Measurements from ENCODE around the gene TADA2B.
"Not testable (repeated sequence)": the region's sequence is repeated elsewhere in the genome, so short reads cannot be mapped to it uniquely, and the experiment has no call there.

Gene TADA2B

DNA sequence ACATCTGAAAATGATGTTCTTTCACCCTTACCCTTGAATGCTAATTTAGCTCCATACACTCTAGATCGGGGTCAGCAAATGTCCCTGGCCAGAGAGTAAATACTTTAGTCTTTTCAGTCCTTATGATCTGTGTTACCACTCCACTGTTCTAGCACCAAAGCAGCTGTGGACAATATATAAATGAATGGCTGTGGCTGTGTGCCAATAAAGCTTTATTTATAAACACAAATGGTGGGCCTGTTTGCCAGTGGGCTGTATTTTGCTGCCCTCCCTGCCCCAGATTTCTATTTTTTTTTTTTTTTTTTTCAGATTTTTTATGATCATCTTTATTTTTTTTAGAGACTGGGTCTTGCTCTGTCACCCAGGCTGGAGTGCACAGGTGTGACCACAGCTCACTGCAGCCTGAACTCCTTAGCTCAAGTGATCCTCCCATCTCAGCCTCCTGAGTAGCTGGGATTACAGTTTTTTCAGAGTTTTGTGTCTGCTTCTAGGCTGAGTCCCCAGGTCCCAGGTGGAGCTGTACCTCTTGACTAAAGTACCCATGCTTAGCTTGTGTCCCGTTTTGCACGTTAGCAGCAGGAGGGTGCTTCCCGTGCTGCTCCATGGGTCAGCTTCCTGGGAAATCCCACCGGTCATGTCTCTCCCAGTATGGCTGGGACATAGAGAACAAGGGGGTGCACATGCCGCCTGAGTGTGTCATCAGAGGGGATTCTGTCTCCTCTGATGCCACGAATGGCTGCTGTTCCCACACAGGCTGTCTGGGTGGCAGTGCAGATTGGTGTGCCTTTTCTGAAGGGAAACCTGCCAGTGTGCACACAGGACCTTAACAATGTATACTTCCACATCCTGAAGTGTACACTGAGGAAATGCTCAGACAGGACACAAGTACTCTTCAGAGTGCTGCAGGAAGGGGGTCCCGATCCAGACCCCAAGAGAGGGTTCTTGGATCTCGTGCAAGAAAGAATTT lies 40.7 kb downstream of the TADA2B start:
- DNase-seq: no peak

DNA sequence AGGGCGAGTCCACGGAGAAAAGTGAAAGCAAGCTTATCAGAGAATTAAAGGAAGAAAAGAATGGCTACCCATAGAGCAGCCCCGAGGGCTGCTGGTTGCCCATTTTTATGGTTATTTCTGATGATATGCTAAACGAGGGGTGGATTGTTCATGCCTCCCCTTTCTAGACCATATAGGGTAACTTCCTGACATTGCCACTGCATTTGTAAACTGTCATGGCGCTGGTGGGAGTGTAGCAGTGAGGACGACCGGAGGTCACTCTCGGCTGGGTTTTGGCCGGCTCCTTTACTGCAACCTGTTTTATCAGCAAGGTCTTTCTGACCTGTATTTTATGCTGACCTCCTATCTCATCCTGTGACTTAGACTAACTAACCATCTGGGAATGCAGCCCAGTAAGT lies 41.4 kb downstream of the TADA2B start:
- not testable (repeated sequence) for DNase-seq

DNA sequence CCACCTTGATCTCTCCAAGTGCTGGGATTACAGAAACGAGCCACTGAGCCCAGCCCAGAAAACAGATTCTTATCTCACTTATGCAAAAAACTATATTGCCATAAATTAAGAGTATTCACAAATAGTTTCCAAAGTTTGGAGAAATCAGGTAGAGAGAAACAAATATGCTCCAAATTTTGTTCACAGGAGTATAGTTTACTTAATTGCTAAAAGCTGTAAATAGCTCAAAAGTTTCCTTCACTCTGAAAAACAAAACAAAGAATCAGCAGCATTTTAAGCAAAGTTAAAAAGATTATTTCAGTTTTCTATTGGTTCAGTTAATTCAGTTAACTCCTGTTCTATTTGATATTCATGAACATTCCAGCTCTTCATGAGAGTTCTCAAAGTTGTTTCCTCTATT lies 43.2 kb downstream of the TADA2B start:
- DNase-seq: no peak

DNA sequence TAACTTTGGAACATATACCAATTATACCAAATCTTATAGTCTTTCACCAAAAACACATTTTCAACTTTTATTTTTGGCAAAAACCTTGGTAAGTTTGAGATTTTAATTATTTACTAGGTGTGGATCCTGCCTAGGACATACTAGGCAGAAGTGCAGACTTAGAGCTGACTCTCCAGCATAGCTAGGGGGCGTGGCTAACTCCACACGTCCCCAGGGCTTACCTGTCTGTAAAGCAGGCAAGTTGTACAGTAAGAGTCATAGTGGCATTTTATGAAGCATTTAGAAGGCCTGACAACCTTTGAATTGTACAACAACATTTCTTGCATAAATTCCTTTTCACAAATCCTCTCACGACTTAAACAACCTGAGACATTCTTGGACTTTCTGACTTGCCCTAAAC lies 43.9 kb downstream of the TADA2B start:
- no peak for DNase-seq

DNA sequence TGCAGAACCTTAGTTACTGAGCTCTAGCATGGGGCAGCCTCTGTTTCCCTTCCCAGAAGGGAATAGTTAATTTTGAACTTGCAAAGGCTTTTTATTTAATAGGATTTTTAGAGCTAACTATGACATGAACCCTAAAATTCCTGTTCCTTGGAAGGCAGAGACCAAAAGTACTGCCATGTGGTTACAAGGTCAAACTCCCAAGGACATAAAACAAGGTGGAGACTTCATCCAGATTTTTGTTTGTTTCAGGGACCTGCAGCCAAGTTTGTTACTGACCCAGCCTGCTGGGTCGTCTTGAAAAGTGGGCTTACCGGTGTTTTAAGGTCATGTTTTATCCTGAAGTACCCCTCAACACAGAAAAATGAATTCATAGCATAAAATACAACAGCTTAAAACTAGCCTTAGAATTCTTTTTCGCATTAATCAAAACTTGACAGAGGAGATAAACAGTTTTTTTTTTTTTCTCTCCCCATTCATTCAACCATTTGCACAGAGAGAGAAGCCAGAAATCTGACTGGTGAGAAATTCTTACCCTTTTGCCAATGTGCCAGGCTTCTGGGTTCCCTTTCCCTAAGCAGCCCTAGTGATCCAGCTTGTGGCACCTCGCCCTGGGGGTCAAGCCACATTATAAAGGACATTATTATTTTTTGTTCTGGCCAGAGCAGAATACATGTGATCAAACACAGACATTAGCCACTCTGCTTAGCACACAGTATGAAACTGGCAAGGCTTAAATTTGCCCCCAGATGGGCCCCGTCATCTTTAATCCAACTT lies 46.2 kb downstream of the TADA2B start:
- no peak for DNase-seq

DNA sequence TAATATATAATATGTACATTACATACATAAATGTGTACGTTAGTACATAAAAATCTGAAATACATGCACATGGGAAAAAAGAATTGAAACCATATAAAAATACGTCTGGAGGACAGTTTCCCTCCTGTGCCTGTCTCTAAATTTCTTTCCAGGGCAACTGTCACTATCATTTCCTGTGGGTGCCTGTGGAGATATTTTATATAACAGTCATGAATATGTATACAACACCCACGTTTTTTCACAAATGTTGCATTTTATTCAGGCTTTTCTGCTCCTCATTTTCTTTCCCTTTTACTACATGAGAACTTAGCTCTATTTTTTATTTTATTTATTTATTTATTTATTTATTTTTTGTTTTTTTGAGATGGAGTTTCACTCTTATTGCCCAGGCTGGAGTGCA lies 48.9 kb downstream of the TADA2B start:
- no peak for DNase-seq

DNA sequence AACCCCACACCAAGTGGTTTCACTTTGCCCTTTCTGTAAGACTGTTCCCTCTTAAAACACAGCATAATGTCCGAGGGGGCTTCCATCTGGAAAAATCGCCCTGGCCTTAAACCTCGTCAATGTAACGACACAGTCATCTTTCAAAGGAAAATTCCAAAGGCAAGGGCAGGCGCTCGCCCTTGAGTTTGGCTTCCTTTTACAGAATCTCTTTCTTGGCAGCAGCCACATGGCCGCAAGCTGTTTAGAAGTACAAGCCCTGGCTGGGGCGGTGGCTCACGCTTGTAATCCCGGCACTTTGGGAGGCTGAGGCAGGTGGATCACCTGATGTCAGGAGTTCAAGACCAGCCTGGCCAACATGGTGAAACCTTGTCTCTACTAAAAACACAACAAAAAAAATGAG lies 51.7 kb downstream of the TADA2B start:
- DNase-seq: no peak

DNA sequence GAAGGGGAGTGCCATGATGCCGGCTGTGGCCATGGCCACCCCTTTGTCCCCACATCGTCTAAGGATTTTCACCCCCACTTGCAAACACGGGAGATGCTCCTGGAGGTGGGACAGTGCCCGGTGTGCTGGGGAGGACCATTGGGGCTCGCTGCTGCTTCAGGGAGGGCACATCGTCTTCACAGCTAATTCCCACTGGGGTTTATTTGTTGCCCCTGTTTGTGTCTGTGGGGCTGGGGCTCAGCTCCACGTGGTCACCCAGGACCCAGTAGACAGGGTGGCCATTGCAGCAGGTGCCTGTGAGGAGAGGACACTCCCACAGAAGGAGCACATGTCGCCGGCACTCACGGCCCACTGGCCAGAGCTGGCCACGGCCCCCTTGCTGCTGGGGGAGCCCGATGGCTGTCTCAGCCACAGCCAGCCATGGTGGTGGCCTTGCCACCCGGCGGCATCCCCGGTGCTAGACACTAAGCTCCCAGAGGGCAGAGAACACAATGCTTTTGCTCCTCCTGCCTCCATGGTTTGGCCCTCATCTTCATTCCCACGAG lies 52.5 kb downstream of the TADA2B start:
- no peak for DNase-seq

DNA sequence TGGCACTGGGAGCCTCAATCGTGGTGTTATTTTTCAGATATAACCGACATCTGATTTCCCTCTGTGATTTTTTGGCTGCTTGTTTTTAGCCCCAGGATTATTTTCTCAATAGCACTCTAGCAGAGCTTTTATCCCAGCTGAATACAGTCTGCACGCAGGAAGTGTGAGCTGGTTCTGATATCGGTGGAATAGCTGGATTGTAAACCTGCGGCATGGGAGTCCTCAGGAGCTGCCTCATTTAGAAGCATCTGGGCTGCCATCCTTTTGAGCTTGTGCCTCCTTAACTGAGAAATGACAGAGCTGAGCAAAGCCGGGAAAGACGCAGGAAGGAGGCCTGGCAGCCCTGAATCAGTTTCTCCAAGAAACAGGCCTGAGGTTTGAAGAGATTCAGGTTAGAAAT lies 53.1 kb downstream of the TADA2B start:
- DNase-seq: no peak

DNA sequence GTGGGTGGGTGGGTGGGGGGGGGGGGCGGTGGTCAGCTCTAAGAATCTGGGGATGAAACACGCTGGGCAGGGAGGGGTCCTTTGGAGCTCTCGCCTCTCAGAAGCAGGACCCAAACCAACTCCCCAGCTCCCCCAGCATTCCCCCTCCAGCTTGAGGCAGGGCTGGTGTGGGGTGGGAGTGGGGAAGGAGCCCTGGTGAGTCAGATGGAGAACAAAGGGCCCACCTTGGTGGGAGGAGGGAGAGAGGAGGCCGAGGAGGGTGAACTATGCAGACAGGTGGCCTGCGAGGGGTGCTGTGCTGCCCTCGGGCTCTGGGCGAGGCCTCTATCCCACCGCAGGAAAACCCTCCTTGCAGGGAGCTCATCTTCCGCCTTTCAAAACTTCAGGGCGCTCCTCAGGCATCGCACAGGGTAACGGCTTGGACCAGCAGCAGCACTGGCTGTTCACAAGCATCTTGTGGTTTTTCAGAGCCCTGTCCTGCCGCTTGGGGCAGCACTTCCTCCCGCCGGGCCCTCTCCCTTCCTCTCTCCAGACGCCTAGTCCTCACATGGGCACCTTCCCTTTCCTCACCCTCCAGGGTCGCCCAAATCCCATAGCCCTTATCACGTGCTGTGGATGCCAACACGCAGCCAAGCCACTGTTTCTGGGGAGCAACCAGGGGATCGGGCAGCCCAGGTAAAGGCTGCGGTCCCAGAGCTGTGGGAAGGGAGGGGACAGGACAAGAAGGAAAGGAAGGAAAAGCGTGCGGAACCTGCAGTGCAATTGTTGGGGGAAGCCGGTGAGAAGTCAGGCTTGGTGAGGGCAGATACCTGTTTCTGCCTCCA lies 58.7 kb downstream of the TADA2B start:
- DNase-seq: peak; percentile 34

DNA sequence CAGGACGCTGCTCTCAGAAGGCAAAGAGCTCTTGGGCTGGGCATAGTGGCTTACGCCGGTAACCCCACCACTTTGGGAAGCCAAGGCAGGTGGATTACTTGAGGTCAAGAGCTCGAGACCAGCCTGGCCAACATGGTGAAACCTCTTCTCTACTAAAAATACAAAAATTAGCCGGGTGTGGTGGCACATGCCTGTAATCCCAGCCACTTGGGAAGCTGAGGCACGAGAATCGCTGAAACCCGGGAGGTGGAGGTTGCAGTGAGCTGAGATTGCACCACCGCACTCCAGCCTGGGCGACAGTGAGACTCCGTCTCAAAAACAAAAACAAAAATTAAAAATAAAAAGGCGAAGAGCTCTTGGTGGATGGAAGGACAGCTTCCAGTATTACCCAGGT lies 59.3 kb downstream of the TADA2B start:
- DNase-seq: not testable (repeated sequence)

DNA sequence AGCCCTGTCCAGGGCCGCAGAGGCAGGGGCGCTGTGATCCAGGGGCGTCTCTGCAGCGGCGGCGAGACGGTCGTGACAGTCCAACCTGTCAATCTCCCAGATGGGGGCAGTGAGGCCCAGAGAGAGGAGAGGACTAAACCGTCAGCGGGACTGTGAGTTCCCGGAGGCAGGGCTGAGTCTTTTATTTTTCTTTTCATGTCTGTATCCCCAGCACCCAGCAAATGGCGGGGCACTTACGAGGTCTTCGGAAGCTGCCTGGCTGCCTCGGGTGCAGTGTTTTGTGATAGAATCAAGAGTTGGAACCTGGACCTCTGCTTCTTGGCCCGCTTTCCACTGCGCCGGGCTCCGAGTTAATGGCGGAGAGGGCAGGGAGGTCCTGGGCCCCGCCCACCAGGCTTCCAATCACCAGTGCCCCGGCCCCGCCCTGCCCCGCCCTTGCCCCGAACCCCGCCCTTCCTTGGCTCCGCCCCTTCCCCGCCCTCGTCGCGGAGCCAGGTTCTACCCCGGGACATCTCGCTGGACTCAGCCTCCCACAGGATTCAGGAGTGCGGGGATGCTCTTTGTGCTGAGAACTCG lies 59.9 kb downstream of the TADA2B start:
- peak; percentile 39 for DNase-seq

DNA sequence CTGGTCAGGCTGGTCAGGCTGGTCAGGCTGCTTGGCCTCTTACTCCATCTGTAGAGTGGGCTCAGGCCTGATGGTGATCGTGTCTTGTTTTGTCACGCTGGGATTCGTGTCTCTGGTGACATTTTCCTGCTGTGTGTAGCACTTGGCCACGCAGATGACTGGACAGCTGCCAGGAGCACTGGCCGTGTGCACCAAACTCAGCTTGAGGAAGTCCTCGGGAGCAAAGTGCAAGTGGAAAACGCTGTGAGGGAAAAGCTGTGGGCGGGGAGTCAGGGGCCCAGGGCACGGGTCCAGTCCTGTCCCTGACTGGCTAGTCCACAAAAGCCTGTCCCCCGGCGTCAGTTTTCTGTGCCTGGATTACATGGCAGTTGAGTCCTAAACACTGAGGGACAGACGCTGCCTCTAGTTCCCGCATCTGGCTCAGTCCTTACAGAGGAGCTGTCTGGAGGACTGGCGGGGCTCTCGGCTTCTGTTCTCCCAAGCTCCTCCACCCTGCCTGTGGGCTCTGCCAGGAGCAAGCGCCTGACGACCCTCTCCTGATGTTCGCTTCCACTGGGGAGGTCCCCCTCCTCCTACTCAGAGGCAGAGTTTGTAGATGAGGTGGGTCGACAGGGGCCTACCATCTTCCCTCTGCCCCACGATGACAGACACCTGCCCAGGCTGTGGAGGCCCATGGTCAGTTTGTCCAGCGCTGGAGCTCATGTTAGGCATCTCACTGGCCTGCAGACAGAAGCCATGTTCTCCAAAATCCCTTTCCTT lies 60.6 kb downstream of the TADA2B start:
- DNase-seq: no peak

DNA sequence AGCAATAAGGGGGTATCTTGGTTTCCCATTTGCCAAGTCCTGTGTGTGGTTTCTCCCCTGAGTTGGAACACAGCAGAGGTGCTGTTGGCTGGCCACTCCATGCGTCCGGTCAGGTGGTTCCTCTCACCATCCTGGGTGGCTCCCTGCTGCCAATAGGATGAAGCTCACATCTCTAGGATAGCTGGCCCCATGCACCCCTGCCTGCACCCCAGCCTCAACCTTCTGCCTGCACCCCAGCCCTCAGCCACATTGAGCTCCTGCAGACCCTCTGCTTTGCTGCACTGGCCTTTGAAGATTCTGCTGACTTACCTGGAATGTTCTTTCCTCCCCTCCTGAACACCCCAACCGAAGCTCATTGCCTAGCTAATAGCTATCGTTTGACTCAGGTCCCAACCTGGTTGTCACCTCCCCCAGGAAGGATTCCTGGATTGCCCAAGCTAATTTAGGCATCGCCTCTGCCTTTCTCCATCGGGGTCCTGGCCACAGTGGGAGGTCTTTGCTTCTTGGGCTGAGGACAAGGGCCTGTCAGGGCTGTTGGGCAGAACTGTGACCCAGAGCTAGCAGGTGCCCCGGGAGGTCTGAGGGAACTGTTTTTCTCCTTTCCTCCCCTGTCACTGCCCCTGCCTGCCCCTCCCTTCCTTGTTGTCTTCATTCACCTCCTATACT lies 61.3 kb downstream of the TADA2B start:
- DNase-seq: no peak

DNA sequence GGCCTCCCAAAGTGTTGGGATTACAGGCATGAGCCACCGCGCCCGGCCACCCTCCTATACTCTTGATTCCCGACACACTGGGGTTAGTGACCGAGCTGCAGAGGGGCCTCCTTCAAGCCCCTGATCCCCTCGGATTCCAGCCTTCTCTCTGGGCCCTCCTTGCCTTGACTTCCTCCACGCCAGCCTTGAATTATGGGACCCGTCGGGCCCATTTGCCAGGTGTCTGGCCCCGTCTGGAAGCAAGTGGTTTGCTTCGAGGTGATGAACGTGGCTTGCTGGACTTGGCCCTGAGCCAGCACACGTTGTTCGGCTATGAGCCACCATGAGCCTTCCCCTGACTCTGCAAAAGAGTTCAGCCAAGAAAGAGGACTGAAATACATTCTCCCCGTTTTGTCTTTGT lies 62.1 kb downstream of the TADA2B start:
- DNase-seq: no peak

DNA sequence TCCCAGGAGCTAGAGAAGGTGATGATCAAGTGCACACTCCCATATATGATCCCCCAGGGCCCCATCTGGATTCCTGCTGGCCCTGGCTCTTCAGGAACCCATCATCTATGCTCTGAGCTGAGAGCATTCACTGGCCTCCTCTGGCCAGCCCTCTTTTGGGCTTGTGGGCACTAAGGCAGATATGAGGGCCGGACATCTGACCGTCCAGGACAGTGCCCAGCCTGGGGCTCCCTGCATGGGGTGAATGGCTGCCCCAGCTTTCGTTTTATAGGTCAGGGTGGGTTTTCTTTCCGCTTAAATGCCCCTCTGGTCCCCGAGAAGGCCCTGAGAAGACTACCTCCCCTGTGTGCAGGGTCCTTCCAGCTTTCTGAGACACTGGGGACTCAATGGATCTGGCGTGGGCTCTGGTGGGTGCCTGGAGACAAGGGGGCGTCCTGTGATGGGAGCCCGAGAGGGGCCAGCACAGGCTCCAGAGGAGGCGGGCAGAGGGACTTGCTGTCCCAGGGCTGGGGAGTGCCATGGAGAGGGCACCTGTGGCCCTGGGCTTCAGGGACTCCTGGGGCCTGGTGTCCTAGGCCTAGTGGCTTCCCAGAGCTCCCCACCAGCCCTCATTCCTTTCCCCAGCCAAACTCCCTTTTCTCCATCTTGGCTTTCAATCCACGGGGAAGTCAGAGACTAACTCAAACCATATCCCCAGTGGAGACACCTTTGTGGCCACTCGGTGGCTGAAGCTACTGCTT lies 64.2 kb downstream of the TADA2B start:
- no peak for DNase-seq

Data from NCI-H1092 (cell line).